HepG2 (cell line): ENCODE measurements around the gene AFAP1. TPM values are rescaled to one million over a fixed set of nuclear protein-coding genes. Genes with fewer than 3 reads are reported as not detected.

ENCODE experiments used
- AGO1 ChIP-seq: fragments of 200-400 bp; formaldehyde crosslinking; IDR thresholded peaks from 2 replicates; pipeline ENCODE4 v1.6.1; 2017; ENCODE audit warnings: mild to moderate bottlenecking, low read depth, low read length, moderate library complexity; ENCODE audit not compliant: poor library complexity, severe bottlenecking
- AKAP8 ChIP-seq: sonication (generic); formaldehyde crosslinking; IDR thresholded peaks from 2 replicates; pipeline ENCODE4 v1.5.1; 2020; ENCODE audit warnings: mild to moderate bottlenecking, missing genetic modification reagents
- CREB1 ChIP-seq, 2 experiments: fragments of 450-650 bp in 1 of 2; IDR thresholded peaks; 2 replicates each; pipeline ENCODE4 v1.6.1; 2016 to 2017; ENCODE audit warnings: control low read depth in 1 of 2, mild to moderate bottlenecking in 1 of 2, missing compliant biosample characterization in 1 of 2, missing genetic modification characterization in 1 of 2
- DZIP1 ChIP-seq: sonication (generic); formaldehyde crosslinking; IDR thresholded peaks from 2 replicates; pipeline ENCODE4 v1.5.0; 2020; ENCODE audit warnings: mild to moderate bottlenecking, missing genetic modification reagents
- GABPB1 ChIP-seq: IDR thresholded peaks from 2 replicates; pipeline ENCODE4 v1.6.1; 2016; ENCODE audit warnings: mild to moderate bottlenecking, missing genetic modification reagents, moderate library complexity, missing compliant biosample characterization
- HNF4A ChIP-seq: sonication (generic); formaldehyde crosslinking; IDR thresholded peaks from 2 replicates; pipeline ENCODE4 v1.4.0; 2020; ENCODE audit warnings: missing genetic modification reagents
- HOXA7 ChIP-seq: sonication (generic); formaldehyde crosslinking; IDR thresholded peaks from 2 replicates; pipeline ENCODE4 v1.8.1; 2022; ENCODE audit warnings: mild to moderate bottlenecking, missing genetic modification reagents, moderate library complexity
- KLF11 ChIP-seq: IDR thresholded peaks from 2 replicates; pipeline ENCODE4 v1.6.1; 2016; ENCODE audit warnings: missing compliant biosample characterization
- KLF16 ChIP-seq, 2 experiments: sonication (generic) in 1 of 2; formaldehyde crosslinking in 1 of 2; IDR thresholded peaks; 2 replicates each; pipeline versions ENCODE4 v1.6.1 to v1.8.0; 2016 to 2023; ENCODE audit warnings: missing genetic modification reagents in 2 of 2, missing compliant biosample characterization in 1 of 2
- MTA1 ChIP-seq: sonication (generic); formaldehyde crosslinking; IDR thresholded peaks from 2 replicates; pipeline ENCODE4 v1.4.0; 2020; ENCODE audit warnings: missing genetic modification reagents, mild to moderate bottlenecking, borderline replicate concordance
- POLR2AphosphoS2 ChIP-seq: IDR thresholded peaks from 2 replicates; pipeline ENCODE4 v1.6.1; 2011; ENCODE audit warnings: low read depth, low read length, improper control_type of control experiment
- PREB ChIP-seq: sonication (generic); formaldehyde crosslinking; IDR thresholded peaks from 2 replicates; pipeline ENCODE4 v1.4.0; 2020; ENCODE audit warnings: missing genetic modification reagents
- RAD21 ChIP-seq: fragments of 450-650 bp; formaldehyde crosslinking; IDR thresholded peaks from 2 replicates; pipeline ENCODE4 v1.5.0; 2020; ENCODE audit warnings: mild to moderate bottlenecking
- REPIN1 ChIP-seq: sonication (generic); formaldehyde crosslinking; IDR thresholded peaks from 2 replicates; pipeline ENCODE4 v1.8.0; 2022; ENCODE audit warnings: missing genetic modification reagents, low read depth, mild to moderate bottlenecking, borderline replicate concordance
- SAP130 ChIP-seq: IDR thresholded peaks from 2 replicates; pipeline ENCODE4 v1.6.1; 2016; ENCODE audit warnings: low read depth
- ZFP37 ChIP-seq: sonication (generic); formaldehyde crosslinking; IDR thresholded peaks from 2 replicates; pipeline ENCODE4 v1.4.0; 2020; ENCODE audit warnings: missing genetic modification reagents, borderline replicate concordance
- ZGPAT ChIP-seq: IDR thresholded peaks from 2 replicates; pipeline ENCODE4 v1.6.1; 2016; ENCODE audit warnings: mild to moderate bottlenecking
- ZNF224 ChIP-seq: sonication (generic); formaldehyde crosslinking; IDR thresholded peaks from 2 replicates; pipeline ENCODE4 v1.5.0; 2020; ENCODE audit warnings: mild to moderate bottlenecking, missing genetic modification reagents
- ZNF530 ChIP-seq: sonication (generic); formaldehyde crosslinking; IDR thresholded peaks from 2 replicates; pipeline ENCODE4 v1.5.0; 2020; ENCODE audit warnings: low read depth, mild to moderate bottlenecking, missing genetic modification reagents
- ZNF746 ChIP-seq: sonication (generic); formaldehyde crosslinking; IDR thresholded peaks from 2 replicates; pipeline ENCODE4 v1.8.0; 2022; ENCODE audit warnings: mild to moderate bottlenecking, missing genetic modification reagents
- ZSCAN25 ChIP-seq: sonication (generic); formaldehyde crosslinking; IDR thresholded peaks from 2 replicates; pipeline ENCODE4 v1.8.0; 2022; ENCODE audit warnings: mild to moderate bottlenecking, missing genetic modification reagents
- polyA plus RNA-seq, 8 experiments: library from polyadenylated mRNA; depleted of rRNA in 3 of 8; stranded (reverse) in 7 of 8; unstranded in 1 of 8; fragments of >200 nt; fragmentation: Illumina TruSeq in 4 of 8; extraction: Trizol in 4 of 8; gene quantifications; 2 replicates each; pipeline versions ENCODE4 v1.2.1 to v1.2.3, GENCODE V29; 2011 to 2016; ENCODE audit warnings: low read depth in 4 of 8, missing spikeins in 1 of 8, mixed read lengths in 1 of 8; ENCODE audit not compliant: insufficient read depth in 1 of 8
- total RNA-seq, 5 experiments: library from RNA; depleted of rRNA; stranded (reverse); fragments of >200 nt; fragmentation: Illumina TruSeq; extraction: Trizol; gene quantifications; 2 replicates each; pipeline ENCODE4 v1.2.3, GENCODE V29; 2016; ENCODE audit warnings: low read depth in 1 of 5
- TF ChIP-seq, protein P1 (sequence below): sonication (generic); formaldehyde crosslinking; IDR thresholded peaks from 2 replicates; pipeline ENCODE4 v1.4.0; 2020; ENCODE audit warnings: missing genetic modification reagents, low read depth, mild to moderate bottlenecking, borderline replicate concordance

Gene AFAP1
- total and polyA plus RNA-seq, 2 of the 13 experiments (the other 11 are each of a cell fraction or from before 2014, with no cell fraction given): 2.5 TPM

GRCh38 chr4:7970361-7970946 lies 30.8 kb upstream of the AFAP1 start (continued):
- TF ChIP-seq MTA1 (CRISPR knock-in tag): 0 out of 2 replicates have a peak, but pooled peaks have one; percentile 5
- no peak for TF ChIP-seq SAP130
- no peak for TF ChIP-seq ZSCAN25 (CRISPR knock-in tag)
- no peak for TF ChIP-seq ZNF530 (CRISPR knock-in tag)
- TF ChIP-seq, protein P1, sequence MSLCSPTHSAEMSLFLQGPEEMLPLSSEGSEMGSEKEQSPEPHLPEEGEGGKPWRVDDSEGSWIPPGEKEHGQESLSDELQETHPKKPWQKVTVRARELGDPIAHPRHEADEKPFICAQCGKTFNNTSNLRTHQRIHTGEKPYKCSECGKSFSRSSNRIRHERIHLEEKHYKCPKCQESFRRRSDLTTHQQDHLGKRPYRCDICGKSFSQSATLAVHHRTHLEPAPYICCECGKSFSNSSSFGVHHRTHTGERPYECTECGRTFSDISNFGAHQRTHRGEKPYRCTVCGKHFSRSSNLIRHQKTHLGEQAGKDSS (CRISPR knock-in tag): no peak
- no peak for TF ChIP-seq DZIP1 (CRISPR knock-in tag)
- TF ChIP-seq AKAP8: no peak
- TF ChIP-seq PREB (CRISPR knock-in tag): no peak
- TF ChIP-seq GABPB1 (CRISPR knock-in tag): peak; percentile 9; the same call in 1 of the 2 replicates
- TF ChIP-seq REPIN1 (CRISPR knock-in tag): no peak
- TF ChIP-seq ZNF746 (CRISPR knock-in tag): no peak
- TF ChIP-seq KLF16 (CRISPR knock-in tag; IDR thresholded peaks at IDR 0.05): no peak
- TF ChIP-seq POLR2AphosphoS2: no peak
- TF ChIP-seq HOXA7 (CRISPR knock-in tag): no peak
- no peak for TF ChIP-seq RAD21
- TF ChIP-seq HNF4A: no peak
- TF ChIP-seq ZGPAT (CRISPR knock-in tag): no peak
- 0 out of 2 replicates have a peak, but pooled peaks have one; percentile 11 for TF ChIP-seq ZFP37 (CRISPR knock-in tag)
- TF ChIP-seq ZNF224 (CRISPR knock-in tag): no peak
- TF ChIP-seq KLF11 (CRISPR knock-in tag): no peak
- TF ChIP-seq CREB1 (IDR thresholded peaks at IDR 0.05): no peak
- no peak for TF ChIP-seq CREB1 (CRISPR knock-in tag; IDR thresholded peaks at IDR 0.05)
- no peak for TF ChIP-seq AGO1
